Renal pelvis (tissue), 3 donors: ENCODE data around the gene DMAP1. TPM values are rescaled to one million over a fixed set of nuclear protein-coding genes. Genes with fewer than 3 reads are reported as not detected.

ENCODE experiments used
- polyA plus RNA-seq, 3 donors: library from polyadenylated mRNA; unstranded; fragments of 120-200 nt; gene quantifications; one replicate each; pipeline ENCODE4 v1.2.1, GENCODE V29; 2013; ENCODE audit not compliant: insufficient read length in 3 of 3

DMAP1 gene
- polyA plus RNA-seq, 3 donors, result 58.3 to 77.0 (median 76.8) TPM

Other genes with a start within 250 kb of the DMAP1 start
- 10 to 100 TPM; 23.2 to 27.2 (median 26.8) TPM for gene DPH2, start 243.5 kb upstream of the DMAP1 start, polyA plus RNA-seq
- 100 to 1,000 TPM; 152 to 168 (median 168) TPM for gene ATP6V0B, start 238.5 kb upstream of the DMAP1 start, polyA plus RNA-seq
- 10 to 100 TPM; 38.0 to 50.6 (median 42.1) TPM for gene B4GALT2, start 234.3 kb upstream of the DMAP1 start, polyA plus RNA-seq
- 10 to 100 TPM; 19.9 to 30.6 (median 29.0) TPM for gene CCDC24, start 221.9 kb upstream of the DMAP1 start, polyA plus RNA-seq
- gene SLC6A9, start 182.0 kb upstream of the DMAP1 start, polyA plus RNA-seq, result 1 to 10 TPM; 6.7 to 8.1 (median 6.9) TPM
- under 1 TPM in 1 of 3 donors, not detected in 2; 0.03 TPM for gene KLF17, start 94.7 kb upstream of the DMAP1 start, polyA plus RNA-seq
- gene KLF18, start 71.8 kb upstream of the DMAP1 start, polyA plus RNA-seq, result not detected
- gene ERI3, start 141.8 kb downstream of the DMAP1 start, polyA plus RNA-seq, result 100 to 1,000 TPM in 1 of 3 donors, 10 to 100 TPM in 2; 96.0 to 107 (median 97.9) TPM
- gene RNF220, start 191.8 kb downstream of the DMAP1 start, polyA plus RNA-seq, result 100 to 1,000 TPM in 2 of 3 donors, 10 to 100 TPM in 1; 97.9 to 109 (median 101) TPM